TTC549 (cell line): ENCODE data around the gene CMIP.

Source experiments
- FAIRE-seq: peaks from 2 replicates; lab custom pipeline; 2012; peaks lifted over from hg19 to GRCh38; lab: Jason Lieb, UNC

The CMIP gene

DNA sequence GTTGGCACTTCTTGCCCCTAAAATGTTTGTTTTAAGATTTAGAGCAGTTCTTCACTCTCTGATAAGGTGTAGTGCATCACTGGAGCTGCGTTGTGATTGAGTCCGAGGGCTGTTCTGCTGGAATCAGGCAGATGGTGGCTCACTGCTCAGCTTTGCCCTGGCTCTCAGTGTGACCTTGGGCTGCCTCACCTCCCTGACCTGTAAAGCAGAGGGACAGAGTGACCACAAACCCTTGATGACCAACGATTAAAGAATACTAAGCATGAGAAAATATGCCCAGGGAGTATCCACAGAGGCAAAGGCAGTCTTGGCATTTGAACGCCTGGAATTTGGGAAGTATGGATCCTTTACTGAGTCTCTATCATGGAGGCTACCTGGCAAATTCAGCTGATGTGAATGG lies 18.1 kb downstream of the CMIP start:
- no peak for FAIRE-seq

GRCh38 chr16:81463296-81463890 lies 18.8 kb downstream of the CMIP start:
- no peak for FAIRE-seq

DNA sequence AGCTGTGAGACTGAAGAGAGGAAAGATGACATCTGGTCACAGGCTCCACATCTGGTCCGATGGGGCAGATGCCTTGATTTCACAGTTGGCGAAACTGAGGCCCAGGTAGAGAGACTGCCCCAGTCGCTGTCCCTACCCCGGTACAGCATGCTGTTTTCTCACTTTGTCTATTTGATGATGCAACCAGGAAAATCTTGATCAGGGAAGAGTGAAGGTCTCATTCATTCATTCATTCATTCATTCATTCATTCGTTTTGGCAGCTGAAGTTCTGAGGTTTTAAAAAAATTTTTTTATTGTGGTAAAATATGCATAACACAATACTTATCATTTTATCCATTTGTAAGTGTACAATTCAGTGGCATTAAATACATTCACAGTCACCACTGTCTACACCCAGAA lies 19.7 kb downstream of the CMIP start:
- no peak for FAIRE-seq

DNA sequence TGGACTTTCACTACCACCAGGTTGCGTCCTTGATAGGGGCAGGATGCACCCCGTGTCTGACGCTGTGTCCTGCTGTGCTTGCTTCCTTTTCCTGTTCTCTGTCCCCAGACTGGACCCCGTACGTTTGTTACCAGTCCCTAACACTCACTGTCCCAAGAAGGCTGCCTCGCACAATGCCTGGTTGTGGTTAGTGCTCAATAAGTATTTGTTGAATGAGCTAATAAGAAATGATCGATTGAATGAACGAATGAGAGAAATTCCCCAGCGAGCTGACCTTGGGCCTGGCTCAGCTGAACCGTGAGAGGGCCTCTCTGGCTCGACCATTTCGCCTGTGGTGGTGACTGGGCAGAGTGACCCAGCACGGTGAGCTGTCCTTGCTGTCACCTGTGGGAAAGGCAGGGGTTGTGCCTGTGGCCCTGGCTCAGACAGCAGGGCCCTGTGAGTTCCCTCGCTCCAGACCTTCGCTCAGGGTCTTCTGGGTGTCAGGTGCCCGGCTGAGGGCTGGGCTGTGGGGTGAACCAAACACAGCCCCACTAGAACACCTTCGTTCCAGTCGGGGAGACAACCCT lies 20.9 kb downstream of the CMIP start:
- FAIRE-seq, result no peak

DNA sequence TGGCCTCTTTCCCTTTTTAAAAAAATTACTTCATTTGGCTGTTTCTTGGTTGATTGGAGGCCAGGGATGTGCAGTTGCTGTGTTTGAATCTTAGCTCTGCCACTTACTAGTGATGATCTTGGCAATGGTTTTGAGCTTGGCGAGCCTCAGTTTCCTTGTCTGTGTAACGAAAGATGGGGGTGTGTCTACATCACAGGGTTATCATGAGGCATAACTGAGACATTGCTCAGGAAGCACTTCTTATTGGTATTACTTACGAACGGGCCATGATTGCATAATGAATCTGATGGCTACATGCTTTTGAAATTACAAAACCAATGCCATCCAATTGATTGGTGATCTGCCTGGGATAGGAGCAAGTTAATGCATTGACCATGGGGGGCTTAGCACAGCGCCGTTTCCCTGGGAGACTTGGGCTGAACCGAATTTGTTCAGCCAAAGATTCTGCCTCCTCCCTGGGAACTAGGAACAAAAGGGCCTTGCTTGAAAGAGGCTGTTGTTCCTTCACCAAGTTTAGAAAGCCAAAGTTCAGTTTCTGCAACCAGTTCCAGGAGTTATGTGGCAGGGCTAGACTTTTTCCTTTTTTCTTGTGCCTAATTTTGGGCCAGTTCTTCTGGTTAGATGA lies 21.9 kb downstream of the CMIP start:
- FAIRE-seq, result no peak

DNA sequence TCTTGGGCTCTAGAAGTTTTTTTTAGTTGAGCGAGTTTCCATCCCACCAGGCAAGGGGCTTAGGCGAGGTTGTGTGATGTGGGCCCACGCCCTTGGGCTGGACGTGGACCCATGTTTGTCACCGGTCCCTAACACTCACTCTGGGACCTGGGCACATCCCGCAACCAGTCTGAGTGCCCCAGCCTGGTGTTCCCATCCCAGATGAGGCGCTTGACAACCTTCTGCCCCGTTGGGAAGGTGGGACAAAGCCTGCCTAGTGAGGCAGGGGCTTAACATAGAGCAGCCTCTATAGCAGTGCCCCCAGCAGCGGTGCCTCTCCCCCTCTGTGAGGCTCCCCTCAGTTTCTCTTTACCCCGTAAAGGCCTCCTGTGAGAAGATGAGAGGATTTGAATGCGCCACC lies 22.5 kb downstream of the CMIP start:
- FAIRE-seq, result no peak

- FAIRE-seq, result no peak
Measured at GRCh38 chr16:81467815-81468214, 23.2 kb downstream of the CMIP start.

DNA sequence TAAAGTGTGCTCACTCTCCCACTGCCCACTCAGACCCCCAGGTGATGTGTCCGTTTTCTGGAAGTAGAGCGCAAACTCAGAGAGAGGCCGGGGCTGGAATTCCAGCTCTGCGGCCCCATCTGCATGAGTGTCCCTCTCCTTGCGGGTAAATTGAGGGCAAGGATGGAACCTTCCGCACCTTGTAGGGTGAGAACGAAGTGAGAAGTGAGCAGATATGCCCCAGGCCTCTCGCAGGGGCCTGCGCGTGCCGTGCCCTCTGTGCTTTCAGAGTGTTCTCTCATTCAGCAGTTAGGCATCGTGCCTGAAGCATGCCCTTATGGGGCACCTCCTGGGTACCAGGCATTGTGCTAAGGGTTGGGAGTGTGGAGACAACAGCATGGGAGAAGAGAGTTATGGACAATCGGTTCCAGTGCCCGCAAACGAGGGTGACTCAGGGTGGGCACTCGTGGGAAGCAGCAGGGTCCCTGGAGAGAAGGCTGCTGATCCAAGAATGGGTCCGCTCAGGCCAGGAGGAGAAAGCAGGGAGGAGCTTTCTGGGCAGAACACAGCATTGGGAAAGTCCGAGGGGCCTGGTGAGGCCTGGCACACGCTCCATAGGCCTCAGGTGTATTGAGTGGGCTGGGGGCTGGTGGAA lies 23.8 kb downstream of the CMIP start:
- no peak for FAIRE-seq

DNA sequence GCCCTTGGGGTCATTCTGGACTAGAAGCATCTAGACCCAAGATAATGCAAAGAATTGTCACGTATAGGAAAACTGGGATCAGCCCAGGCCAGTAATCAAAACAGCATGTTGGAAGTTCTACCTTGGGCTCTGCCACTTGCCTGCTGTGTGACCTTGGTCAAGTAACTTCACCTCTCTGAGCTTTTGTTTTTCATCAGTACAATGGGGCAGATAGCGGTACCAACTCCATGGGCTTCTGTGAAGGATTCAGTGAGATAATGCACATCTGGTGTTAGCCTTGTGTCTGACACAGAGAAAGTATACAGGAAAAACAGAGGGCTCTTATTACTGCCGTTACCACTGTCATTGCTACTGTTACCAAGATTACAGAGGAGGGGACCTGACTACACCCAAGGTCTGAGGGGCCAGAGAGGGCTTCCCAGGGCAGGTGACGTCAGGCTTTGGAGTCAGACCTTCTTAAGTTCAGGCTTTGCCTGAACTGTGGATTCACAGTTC lies 24.6 kb downstream of the CMIP start:
- no peak for FAIRE-seq

DNA sequence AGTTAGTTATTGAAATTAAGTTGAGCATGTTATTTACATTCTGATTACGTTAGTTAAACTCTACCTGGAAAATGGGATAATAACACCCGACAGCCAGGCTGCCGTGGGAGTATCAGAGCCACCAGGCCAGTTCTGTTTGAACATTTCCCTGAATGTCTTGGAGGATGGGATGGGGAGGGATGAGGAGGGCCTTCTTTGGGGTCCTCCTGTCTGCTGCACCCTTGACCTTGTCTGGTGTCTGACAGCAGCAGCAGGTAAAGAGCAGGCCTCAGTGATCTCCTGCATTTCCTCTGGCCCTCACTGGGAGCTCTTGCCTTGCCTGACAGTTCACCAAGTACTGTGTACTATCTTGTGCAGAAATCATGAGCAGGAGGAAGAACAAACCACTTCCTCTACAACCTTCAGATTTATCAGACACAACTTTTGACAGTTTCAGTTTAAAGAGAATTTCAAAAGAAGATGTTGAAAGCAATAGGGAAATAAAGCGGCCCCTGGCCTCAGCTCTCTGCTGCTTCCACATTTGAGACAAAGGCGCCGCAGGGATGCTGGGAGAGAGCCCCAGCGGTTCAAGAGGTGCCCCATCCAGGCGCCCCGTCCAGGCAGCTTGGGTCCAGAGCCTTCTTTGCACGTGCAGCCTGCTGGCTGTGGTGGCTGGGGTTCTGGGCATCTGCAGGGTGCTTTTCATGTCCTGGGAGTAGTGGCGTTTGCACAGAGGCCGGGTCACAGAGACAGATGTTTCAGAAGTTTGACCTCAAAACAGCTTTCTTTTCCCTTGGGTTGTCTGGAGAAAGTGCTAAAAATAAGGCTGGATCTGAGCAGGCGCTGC lies 25.3 kb downstream of the CMIP start:
- FAIRE-seq, result no peak

GRCh38 chr16:81470796-81471636 lies 26.4 kb downstream of the CMIP start:
- FAIRE-seq, result no peak

GRCh38 chr16:81471882-81472281 lies 27.3 kb downstream of the CMIP start:
- FAIRE-seq, result no peak

DNA sequence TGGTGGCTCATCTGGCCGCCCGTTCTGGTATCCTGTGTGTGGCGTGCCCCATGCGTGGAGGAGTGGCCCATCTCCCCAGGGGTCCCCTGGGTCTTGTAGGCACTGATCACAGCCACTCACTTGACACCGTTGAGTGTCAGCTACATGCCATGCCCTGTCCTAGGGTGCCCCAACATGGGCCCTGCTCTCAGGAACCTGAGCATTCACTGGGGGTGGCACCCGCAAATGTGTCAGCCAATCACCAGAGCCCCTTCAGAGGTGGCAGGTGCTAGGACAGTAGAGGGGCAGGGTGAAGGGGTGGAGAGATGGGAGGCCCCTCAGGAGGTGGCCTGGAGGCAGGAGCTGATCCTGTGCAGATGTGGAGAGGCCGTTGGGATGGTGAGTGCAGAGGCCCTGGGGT lies 27.8 kb downstream of the CMIP start:
- no peak for FAIRE-seq

DNA sequence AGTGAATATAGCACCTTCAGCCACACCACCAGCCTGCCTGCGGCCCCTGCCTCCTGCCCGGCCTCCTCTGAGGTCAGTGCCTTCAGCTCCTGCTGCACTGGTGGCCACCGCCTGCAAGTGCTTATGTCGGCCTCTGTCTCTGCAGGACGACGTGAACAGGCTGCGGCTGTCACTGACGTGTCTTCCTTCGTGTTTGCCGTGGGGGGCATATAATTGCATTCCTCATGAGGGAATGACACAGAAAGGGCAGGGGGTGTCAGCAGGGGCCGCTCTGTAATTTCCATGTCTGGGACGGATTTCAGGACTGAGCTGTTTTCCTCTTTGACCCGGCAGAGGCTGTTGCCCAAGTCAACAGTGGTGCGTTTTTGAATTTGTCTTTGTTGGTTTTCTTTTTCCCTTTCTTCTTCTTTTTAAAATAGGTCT lies 28.5 kb downstream of the CMIP start:
- FAIRE-seq, result no peak

- no peak for FAIRE-seq
Measured at GRCh38 chr16:81473558-81473957, 28.9 kb downstream of the CMIP start.

GRCh38 chr16:81473969-81474959 lies 29.7 kb downstream of the CMIP start:
- no peak for FAIRE-seq

GRCh38 chr16:81477697-81478693 lies 33.4 kb downstream of the CMIP start:
- FAIRE-seq, result no peak

DNA sequence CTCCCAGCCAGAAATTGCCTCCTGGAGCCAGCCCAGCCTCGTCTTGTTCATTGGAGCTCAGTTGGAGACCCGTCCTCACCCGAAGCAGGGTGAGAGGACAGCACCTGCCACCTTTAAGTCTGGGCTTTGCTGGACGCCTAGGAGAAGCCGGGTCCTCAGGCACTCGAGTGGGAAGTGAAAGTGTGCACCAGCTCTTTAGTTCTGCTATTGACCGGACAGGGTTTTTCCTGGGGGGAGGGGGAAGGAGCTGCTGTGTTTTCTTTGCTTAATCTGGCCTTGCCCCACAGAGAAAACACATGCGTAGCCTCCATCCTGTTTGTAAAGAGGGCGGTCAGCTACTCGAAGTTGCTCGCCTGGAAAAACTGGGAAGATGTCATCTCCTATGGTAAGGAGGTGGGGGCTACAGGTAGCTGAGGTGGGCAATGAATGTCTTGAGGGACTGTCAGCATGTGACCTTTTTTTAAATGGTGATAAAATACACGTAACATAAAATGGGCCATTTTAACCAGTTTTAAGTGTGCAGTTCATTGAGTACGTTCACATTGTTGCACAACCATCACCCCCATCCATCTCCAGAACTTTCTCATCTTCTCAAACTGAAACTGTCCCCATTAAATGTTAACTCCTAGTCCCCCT lies 34.4 kb downstream of the CMIP start:
- FAIRE-seq, result no peak
